ENCODE results near the gene ADAMTS7.

Gene ADAMTS7

GRCh38 chr15:78715930-78716329 is 95.3 kb downstream of the ADAMTS7 start:
- peak; percentile 93 for DNase-seq

GRCh38 chr15:78715434-78715833 is 95.8 kb downstream of the ADAMTS7 start:
- DNase-seq: no peak

- no peak for DNase-seq
These were observed 96.4 kb downstream of the ADAMTS7 start for GRCh38 chr15:78714890-78715289.

- DNase-seq: no peak
These were observed 98.3 kb downstream of the ADAMTS7 start for GRCh38 chr15:78712797-78713515.

GRCh38 chr15:78711638-78712037 is 99.6 kb downstream of the ADAMTS7 start:
- no peak for DNase-seq

- DNase-seq: peak; percentile 33
These were observed 101.9 kb downstream of the ADAMTS7 start for GRCh38 chr15:78709263-78709882.

All from kidney glomerular epithelial cell (primary cell).